Endothelial cell (in vitro differentiated cells): ENCODE results near the gene GAA. TPM values are rescaled to one million over a fixed set of nuclear protein-coding genes. Genes with fewer than 3 reads are reported as not detected.

ENCODE experiments used
- DNase-seq: peaks from one replicate; pipeline ENCODE4 v3.0.0; 2021; ENCODE audit warnings: low spot score
- H3K27ac Mint-ChIP-seq: one replicate; pipeline ENCODE4 v1.8.0; 2021; ENCODE audit warnings: mixed read lengths, inconsistent platforms; ENCODE audit not compliant: unreplicated experiment
- H3K27me3 Mint-ChIP-seq: one replicate; pipeline ENCODE4 v1.8.0; 2021; ENCODE audit warnings: mild to moderate bottlenecking, moderate library complexity, mixed read lengths, inconsistent platforms; ENCODE audit not compliant: unreplicated experiment
- H3K36me3 Mint-ChIP-seq: one replicate; pipeline ENCODE4 v1.8.0; 2021; ENCODE audit warnings: mild to moderate bottlenecking, low read depth, mixed read lengths, inconsistent platforms; ENCODE audit not compliant: unreplicated experiment
- H3K4me1 Mint-ChIP-seq: one replicate; pipeline ENCODE4 v1.8.0; 2021; ENCODE audit warnings: mild to moderate bottlenecking, mixed read lengths, inconsistent platforms; ENCODE audit not compliant: unreplicated experiment
- H3K4me3 Mint-ChIP-seq: one replicate; pipeline ENCODE4 v1.8.0; 2021; ENCODE audit warnings: mild to moderate bottlenecking, mixed read lengths, inconsistent platforms; ENCODE audit not compliant: unreplicated experiment
- H3K9me3 Mint-ChIP-seq: one replicate; pipeline ENCODE4 v1.8.0; 2021; ENCODE audit warnings: mixed read lengths, inconsistent platforms; ENCODE audit not compliant: unreplicated experiment
- total RNA-seq: library from RNA; stranded (reverse); fragmentation: NEBNext Ultra II Directional; extraction: Animal tissue kit (Norgen Biotek cat#: 25700); gene quantifications from one replicate; pipeline ENCODE4 v1.2.1, GENCODE V29; 2021; ENCODE audit not compliant: unreplicated experiment
- TF ChIP-seq, protein P1 (sequence below): fragments of 200-600 bp; sonication (generic); IDR thresholded peaks from one replicate; pipeline ENCODE4 v1.5.0; 2021; ENCODE audit warnings: antibody characterized with exemption; ENCODE audit not compliant: unreplicated experiment

GAA gene
- total RNA-seq, 1 donor from 2014 or later: 93.0 TPM

DNA sequence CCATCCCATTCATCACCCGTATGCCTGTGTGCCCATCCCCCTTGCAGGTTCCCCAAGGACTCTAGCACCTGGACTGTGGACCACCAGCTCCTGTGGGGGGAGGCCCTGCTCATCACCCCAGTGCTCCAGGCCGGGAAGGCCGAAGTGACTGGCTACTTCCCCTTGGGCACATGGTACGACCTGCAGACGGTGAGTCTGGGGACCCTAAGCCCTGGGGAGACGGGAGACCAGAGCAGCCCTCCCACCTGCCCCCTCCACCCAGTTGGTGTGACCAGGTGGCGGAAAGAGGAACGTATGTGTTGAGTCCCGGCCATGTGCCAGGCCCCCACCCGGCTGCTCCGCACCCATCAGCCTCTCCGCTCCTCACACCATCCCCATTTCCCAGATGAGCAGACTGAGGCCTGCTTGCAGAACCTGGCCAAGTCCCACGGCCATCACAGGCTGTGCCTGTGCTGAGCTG lies 15.6 kb downstream of the GAA start:
- DNase-seq: no peak
- Mint-ChIP-seq H3K4me1 (no peaks in the 10 kb centered on the region), H3K27me3 (peaks cover 1% of the 10 kb centered on the region), H3K4me3 (no peak overlapping the region), H3K36me3 (peaks cover 8% of the 10 kb centered on the region), H3K9me3 (no peaks in the 10 kb centered on the region), H3K27ac (no peak overlapping the region)
- TF ChIP-seq, protein P1, sequence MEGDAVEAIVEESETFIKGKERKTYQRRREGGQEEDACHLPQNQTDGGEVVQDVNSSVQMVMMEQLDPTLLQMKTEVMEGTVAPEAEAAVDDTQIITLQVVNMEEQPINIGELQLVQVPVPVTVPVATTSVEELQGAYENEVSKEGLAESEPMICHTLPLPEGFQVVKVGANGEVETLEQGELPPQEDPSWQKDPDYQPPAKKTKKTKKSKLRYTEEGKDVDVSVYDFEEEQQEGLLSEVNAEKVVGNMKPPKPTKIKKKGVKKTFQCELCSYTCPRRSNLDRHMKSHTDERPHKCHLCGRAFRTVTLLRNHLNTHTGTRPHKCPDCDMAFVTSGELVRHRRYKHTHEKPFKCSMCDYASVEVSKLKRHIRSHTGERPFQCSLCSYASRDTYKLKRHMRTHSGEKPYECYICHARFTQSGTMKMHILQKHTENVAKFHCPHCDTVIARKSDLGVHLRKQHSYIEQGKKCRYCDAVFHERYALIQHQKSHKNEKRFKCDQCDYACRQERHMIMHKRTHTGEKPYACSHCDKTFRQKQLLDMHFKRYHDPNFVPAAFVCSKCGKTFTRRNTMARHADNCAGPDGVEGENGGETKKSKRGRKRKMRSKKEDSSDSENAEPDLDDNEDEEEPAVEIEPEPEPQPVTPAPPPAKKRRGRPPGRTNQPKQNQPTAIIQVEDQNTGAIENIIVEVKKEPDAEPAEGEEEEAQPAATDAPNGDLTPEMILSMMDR: no peak

DNA sequence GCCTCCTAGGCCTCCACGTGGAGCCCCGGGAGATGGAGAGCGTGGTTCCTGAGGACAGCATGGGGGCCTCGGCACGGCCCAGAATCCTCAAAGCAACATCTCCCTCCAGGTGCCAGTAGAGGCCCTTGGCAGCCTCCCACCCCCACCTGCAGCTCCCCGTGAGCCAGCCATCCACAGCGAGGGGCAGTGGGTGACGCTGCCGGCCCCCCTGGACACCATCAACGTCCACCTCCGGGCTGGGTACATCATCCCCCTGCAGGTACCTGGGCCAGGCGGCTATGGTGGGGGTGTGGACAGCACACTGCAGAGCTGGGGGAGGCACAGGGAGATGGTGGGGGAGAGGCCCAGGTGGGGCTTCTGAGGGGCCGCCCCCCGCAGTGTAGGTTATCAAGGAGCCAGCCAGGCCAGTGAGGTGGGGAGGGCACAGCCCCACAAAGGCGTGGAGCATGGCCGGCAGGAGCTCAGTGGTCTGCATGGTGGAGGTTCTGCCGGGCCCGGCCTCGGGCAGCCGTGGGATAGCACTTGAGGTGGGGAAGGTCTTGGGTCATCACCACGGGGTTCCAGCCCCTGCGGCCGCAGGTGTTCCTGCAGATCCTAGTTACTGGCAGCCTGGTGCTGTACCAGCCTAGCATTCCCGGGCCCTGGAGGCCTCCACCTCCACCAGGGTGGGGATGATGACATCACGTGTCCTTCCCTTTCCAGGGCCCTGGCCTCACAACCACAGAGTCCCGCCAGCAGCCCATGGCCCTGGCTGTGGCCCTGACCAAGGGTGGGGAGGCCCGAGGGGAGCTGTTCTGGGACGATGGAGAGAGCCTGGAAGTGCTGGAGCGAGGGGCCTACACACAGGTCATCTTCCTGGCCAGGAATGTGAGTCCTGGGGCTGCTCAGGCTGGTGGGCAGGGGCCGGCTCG lies 16.4 kb downstream of the GAA start:
- Mint-ChIP-seq H3K4me3 (no peak overlapping the region), H3K4me1 (no peaks in the 10 kb centered on the region), H3K36me3 (peaks cover 8% of the 10 kb centered on the region), H3K27ac (no peak overlapping the region), H3K9me3 (no peaks in the 10 kb centered on the region), H3K27me3 (peaks cover 1% of the 10 kb centered on the region)
- DNase-seq: no peak
- TF ChIP-seq, protein P1: no peak

DNA sequence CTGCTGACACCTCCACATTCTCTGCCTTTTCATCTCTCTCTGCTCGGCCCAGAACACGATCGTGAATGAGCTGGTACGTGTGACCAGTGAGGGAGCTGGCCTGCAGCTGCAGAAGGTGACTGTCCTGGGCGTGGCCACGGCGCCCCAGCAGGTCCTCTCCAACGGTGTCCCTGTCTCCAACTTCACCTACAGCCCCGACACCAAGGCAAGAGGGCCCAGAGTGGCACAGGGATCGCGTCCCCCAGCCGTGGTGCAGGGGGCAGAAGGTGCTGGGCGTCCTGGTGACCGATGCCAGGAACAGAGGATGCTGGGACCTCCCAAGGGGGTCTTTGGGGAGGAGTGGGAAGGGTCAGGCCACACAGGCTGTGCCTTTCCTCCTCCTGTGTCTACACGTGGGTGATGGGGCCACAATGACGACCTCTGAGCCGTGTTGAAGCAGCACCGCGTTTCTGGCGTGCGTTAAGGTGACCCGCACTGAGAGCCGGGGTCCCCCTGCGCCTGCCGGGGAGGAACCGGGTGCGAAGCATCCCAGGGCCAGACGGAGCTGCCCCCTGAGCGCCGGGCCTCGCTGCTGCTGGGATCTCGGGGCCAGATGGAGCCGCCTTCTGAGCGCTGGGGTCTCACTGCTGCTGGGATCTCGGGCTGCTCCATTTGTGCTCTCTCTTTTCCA lies 17.4 kb downstream of the GAA start:
- H3K9me3 Mint-ChIP-seq: no peaks in the 10 kb centered on the region
- H3K27ac Mint-ChIP-seq: no peak overlapping the region
- peaks cover 8% of the 10 kb centered on the region for H3K36me3 Mint-ChIP-seq
- TF ChIP-seq, protein P1: no peak
- H3K4me1 Mint-ChIP-seq: no peaks in the 10 kb centered on the region
- DNase-seq: no peak
- H3K4me3 Mint-ChIP-seq: no peak overlapping the region
- peaks cover 1% of the 10 kb centered on the region for H3K27me3 Mint-ChIP-seq

DNA sequence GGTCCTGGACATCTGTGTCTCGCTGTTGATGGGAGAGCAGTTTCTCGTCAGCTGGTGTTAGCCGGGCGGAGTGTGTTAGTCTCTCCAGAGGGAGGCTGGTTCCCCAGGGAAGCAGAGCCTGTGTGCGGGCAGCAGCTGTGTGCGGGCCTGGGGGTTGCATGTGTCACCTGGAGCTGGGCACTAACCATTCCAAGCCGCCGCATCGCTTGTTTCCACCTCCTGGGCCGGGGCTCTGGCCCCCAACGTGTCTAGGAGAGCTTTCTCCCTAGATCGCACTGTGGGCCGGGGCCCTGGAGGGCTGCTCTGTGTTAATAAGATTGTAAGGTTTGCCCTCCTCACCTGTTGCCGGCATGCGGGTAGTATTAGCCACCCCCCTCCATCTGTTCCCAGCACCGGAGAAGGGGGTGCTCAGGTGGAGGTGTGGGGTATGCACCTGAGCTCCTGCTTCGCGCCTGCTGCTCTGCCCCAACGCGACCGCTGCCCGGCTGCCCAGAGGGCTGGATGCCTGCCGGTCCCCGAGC lies 17.9 kb downstream of the GAA start:
- peaks cover 1% of the 10 kb centered on the region for H3K27me3 Mint-ChIP-seq
- H3K4me1 Mint-ChIP-seq: no peaks in the 10 kb centered on the region
- no peak overlapping the region for H3K4me3 Mint-ChIP-seq
- peaks cover 8% of the 10 kb centered on the region for H3K36me3 Mint-ChIP-seq
- TF ChIP-seq, protein P1: no peak
- no peaks in the 10 kb centered on the region for H3K9me3 Mint-ChIP-seq
- H3K27ac Mint-ChIP-seq: no peak overlapping the region
- no peak for DNase-seq
